Hepatocyte (in vitro differentiated cells): Measurements from ENCODE around the gene KIF15.

ENCODE experiments used
- CTCF ChIP-seq: fragments of 200-600 bp; sonication (generic); IDR thresholded peaks from 2 replicates; pipeline ENCODE4 v1.5.1; 2016; ENCODE audit warnings: antibody characterized with exemption, mild to moderate bottlenecking; ENCODE audit not compliant: poor library complexity
- EZH2 ChIP-seq: fragments of 200-600 bp; sonication (generic); IDR thresholded peaks from 2 replicates; pipeline ENCODE4 v1.6.1; 2016; ENCODE audit warnings: antibody characterized with exemption, mild to moderate bottlenecking, borderline replicate concordance
- EZH2phosphoT487 ChIP-seq: fragments of 200-600 bp; sonication (generic); IDR thresholded peaks from one replicate; pipeline ENCODE4 v1.6.1; 2018; ENCODE audit warnings: antibody characterized with exemption, mild to moderate bottlenecking, low read depth, moderate library complexity; ENCODE audit not compliant: unreplicated experiment, severe bottlenecking

DNA sequence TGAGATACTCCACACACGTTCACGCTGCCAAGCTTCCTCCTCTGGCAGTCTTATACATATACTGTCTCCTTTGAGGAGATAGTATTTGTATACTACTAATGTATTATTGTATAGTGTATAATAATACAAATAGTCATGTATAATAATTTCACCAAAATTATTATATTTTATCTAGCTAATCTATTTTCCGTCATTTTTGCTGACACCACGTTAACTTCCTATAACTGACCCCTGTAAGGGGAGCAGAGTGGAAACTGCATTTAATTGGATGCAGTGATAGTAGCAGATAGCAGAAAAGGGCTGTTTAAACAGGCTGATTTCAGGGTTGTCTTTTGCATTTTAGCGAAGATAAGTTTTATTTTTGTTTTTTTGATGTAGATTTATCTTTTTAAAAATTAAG lies 69.6 kb downstream of the KIF15 start:
- no peak for TF ChIP-seq EZH2
- TF ChIP-seq CTCF = no peak
- no peak for TF ChIP-seq EZH2phosphoT487
